ENCODE data around the gene KDM4B. TPM values are rescaled to one million over a fixed set of nuclear protein-coding genes. Genes with fewer than 3 reads are reported as not detected.
A peak's percentile ranks its signal among the peaks of the same experiment; 100 is the strongest.

KDM4B gene
- total and polyA plus RNA-seq, 9 donors: 5.2 to 62.9 (median 46.4) TPM

DNA sequence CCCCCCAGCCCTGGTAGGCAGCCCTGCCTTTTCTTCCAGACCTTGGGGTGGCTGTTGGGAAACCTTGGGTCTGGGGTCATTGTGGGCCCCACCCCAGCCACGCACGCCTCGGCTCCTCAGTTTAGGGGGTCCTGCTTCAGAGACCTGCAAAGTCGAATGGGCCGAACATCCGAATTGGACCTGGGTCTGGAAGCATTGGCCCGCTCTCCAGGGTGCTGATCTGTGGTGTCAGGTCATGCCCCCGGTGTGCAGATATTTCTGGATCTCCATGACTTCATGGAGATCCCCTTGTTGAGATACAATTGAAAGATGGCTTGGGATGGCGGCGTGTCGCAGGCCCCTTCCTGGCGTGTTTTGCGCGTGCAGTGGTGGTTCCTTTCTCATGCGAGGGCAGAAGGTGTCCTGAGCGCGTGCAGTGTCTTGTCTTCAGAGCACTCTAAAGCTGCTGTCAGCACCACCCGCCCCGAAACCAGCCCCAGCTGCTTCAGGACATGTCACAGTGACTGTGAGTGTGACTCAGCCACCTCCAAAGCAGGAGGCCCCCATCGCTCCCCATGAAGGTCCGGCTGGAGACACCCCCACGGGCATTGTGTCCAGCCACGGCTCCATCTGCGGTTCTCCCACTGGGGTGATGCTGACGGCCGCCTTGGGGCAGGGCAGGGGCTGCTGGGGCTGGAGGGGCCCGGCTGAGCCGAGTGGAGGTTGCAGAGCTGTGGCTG is 112.7 kb downstream of the KDM4B start:
- Histone ChIP-seq H3K27me3 (no peaks in the 10 kb centered on the region), H3K27ac (no peak overlapping the region), H3K4me3 (no peak overlapping the region), H3K9me3 (no peaks in the 10 kb centered on the region), H3K36me3 (no peaks in the 10 kb centered on the region), H3K4me1 (ENCODE audit: insufficient read depth) (no peaks in the 10 kb centered on the region)
- 92 to 97% (median 92%) methylated on average over 24 to 28 of the region's 28 CpGs for WGBS, 3 donors
- intact Hi-C loops (cut with DNase I): no loop called here
- no peak for TF ChIP-seq EP300 (IDR thresholded peaks at IDR 0.05)
- TF ChIP-seq, protein P1, sequence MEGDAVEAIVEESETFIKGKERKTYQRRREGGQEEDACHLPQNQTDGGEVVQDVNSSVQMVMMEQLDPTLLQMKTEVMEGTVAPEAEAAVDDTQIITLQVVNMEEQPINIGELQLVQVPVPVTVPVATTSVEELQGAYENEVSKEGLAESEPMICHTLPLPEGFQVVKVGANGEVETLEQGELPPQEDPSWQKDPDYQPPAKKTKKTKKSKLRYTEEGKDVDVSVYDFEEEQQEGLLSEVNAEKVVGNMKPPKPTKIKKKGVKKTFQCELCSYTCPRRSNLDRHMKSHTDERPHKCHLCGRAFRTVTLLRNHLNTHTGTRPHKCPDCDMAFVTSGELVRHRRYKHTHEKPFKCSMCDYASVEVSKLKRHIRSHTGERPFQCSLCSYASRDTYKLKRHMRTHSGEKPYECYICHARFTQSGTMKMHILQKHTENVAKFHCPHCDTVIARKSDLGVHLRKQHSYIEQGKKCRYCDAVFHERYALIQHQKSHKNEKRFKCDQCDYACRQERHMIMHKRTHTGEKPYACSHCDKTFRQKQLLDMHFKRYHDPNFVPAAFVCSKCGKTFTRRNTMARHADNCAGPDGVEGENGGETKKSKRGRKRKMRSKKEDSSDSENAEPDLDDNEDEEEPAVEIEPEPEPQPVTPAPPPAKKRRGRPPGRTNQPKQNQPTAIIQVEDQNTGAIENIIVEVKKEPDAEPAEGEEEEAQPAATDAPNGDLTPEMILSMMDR (IDR thresholded peaks at IDR 0.05): no peak
- no peak for TF ChIP-seq POLR2A (IDR thresholded peaks at IDR 0.05)
- no peak for DNase-seq

DNA sequence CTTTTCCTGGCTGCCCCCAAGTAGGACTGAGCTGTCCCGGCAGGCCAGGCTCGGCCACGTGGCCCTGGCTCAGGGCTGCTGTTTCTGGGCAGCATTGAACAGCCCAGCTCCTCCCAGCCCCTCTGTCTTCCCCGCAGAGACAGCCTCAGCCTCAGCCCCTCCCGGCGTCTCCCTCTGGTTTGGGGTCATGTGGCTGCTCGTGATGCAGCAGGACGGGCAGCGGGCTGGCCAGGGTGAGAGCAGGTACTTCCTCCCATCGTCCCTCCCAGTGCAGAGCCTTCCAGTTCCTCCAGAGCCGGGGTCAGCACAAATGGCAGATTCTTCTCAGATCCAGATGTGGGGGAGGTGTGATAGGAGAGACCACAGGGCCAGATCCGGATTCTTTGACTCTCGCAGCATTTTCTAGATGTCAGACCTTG is 114.6 kb downstream of the KDM4B start:
- TF ChIP-seq, protein P1 (IDR thresholded peaks at IDR 0.05): no peak
- TF ChIP-seq POLR2A (IDR thresholded peaks at IDR 0.05) (no peak), EP300 (IDR thresholded peaks at IDR 0.05) (no peak)
- intact Hi-C loops (cut with DNase I): no loop called here
- H3K4me3 ChIP-seq: no peak overlapping the region
- H3K27me3 ChIP-seq: no peaks in the 10 kb centered on the region
- H3K4me1 ChIP-seq (ENCODE audit: insufficient read depth): no peaks in the 10 kb centered on the region
- DNase-seq: peak in 3 of 5 donors; percentile 45 to 67 (median 60)
- H3K9me3 ChIP-seq: no peaks in the 10 kb centered on the region
- 22 to 38% (median 24%) methylated on average over 11 to 13 of the region's 13 CpGs for WGBS, 3 donors
- no peak overlapping the region for H3K27ac ChIP-seq
- H3K36me3 ChIP-seq: no peaks in the 10 kb centered on the region

GRCh38 chr19:5085566-5085965 is 116.7 kb downstream of the KDM4B start:
- Histone ChIP-seq H3K4me1 (ENCODE audit: insufficient read depth) (peaks cover 1% of the 10 kb centered on the region), H3K9me3 (no peaks in the 10 kb centered on the region), H3K36me3 (no peaks in the 10 kb centered on the region), H3K27ac (no peak overlapping the region), H3K27me3 (no peaks in the 10 kb centered on the region), H3K4me3 (no peak overlapping the region)
- 94 to 97% (median 95%) methylated on average over 20 of the region's 20 CpGs for WGBS, 3 donors
- DNase-seq: no peak
- intact Hi-C loops (cut with DNase I): no loop called here
- TF ChIP-seq, protein P1 (IDR thresholded peaks at IDR 0.05): no peak
- TF ChIP-seq EP300 (IDR thresholded peaks at IDR 0.05): no peak
- TF ChIP-seq POLR2A (IDR thresholded peaks at IDR 0.05): no peak

GRCh38 chr19:5086230-5086629 is 117.3 kb downstream of the KDM4B start:
- DNase-seq: no peak
- H3K9me3 ChIP-seq: no peaks in the 10 kb centered on the region
- peaks cover 8% of the 10 kb centered on the region for H3K4me1 ChIP-seq (ENCODE audit: insufficient read depth)
- TF ChIP-seq, protein P1 (IDR thresholded peaks at IDR 0.05): no peak
- TF ChIP-seq POLR2A (IDR thresholded peaks at IDR 0.05) (no peak), EP300 (IDR thresholded peaks at IDR 0.05) (no peak)
- no peak overlapping the region for H3K27ac ChIP-seq
- no peaks in the 10 kb centered on the region for H3K36me3 ChIP-seq
- H3K27me3 ChIP-seq: no peaks in the 10 kb centered on the region
- 94 to 95% (median 94%) methylated on average over 19 of the region's 19 CpGs for WGBS, 3 donors
- no peak overlapping the region for H3K4me3 ChIP-seq
- intact Hi-C loops (cut with DNase I): no loop called here
